Measurements from ENCODE around the gene EXD3.

DNA sequence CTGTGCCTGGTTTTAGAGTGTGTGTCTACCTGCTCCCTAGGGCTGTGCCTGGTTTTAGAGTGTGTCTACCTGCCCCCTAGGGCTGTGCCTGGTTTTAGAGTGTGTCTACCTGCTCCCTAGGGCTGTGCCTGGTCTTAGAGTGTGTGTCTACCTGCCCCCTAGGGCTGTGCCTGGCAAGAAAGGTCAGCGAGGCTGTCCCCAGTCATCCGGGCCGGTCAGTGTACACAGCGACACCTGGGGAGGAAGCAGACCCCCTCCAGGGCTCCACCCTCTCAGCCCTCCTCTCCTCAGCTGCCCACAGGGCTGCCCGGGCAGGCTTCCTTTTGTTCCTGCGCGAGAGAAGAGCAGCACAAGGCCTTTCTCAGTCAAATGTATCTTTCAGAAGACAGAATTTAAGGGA is 125.0 kb downstream of the EXD3 start:
- TF ChIP-seq, protein P1, sequence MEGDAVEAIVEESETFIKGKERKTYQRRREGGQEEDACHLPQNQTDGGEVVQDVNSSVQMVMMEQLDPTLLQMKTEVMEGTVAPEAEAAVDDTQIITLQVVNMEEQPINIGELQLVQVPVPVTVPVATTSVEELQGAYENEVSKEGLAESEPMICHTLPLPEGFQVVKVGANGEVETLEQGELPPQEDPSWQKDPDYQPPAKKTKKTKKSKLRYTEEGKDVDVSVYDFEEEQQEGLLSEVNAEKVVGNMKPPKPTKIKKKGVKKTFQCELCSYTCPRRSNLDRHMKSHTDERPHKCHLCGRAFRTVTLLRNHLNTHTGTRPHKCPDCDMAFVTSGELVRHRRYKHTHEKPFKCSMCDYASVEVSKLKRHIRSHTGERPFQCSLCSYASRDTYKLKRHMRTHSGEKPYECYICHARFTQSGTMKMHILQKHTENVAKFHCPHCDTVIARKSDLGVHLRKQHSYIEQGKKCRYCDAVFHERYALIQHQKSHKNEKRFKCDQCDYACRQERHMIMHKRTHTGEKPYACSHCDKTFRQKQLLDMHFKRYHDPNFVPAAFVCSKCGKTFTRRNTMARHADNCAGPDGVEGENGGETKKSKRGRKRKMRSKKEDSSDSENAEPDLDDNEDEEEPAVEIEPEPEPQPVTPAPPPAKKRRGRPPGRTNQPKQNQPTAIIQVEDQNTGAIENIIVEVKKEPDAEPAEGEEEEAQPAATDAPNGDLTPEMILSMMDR (conservative IDR thresholded peaks at IDR 0.05 in 1 of 2, IDR thresholded peaks at IDR 0.05 in 1 of 2; ENCODE audit: low read depth in 1 of 2, low read length in 2 of 2) = no peak
- TF ChIP-seq EZH2 (IDR thresholded peaks at IDR 0.05; ENCODE audit: low read length, missing control alignments) = no peak
